HUES48 (cell line): Measurements from ENCODE around the gene KLHL9.

Source experiments
- H3K27ac ChIP-seq: one replicate; pipeline ENCODE4 v1.7.0; 2013; ENCODE audit warnings: low read depth, low read length, inconsistent platforms
- H3K27me3 ChIP-seq: 2 replicates; pipeline ENCODE4 v1.6.1; 2013; ENCODE audit warnings: mild to moderate bottlenecking, low read length; ENCODE audit not compliant: control insufficient read depth, insufficient read depth
- H3K36me3 ChIP-seq: 2 replicates; pipeline ENCODE4 v1.6.1; 2013; ENCODE audit warnings: low read length; ENCODE audit not compliant: control insufficient read depth, insufficient read depth
- H3K4me1 ChIP-seq: 2 replicates; pipeline ENCODE4 v1.6.1; 2013; ENCODE audit warnings: mild to moderate bottlenecking, low read length; ENCODE audit not compliant: control insufficient read depth, insufficient read depth
- H3K4me3 ChIP-seq: 2 replicates; pipeline ENCODE4 v1.5.1; 2013; ENCODE audit warnings: mild to moderate bottlenecking, low read depth, low read length
- H3K9ac ChIP-seq: 2 replicates; pipeline ENCODE4 v1.6.1; 2013; ENCODE audit warnings: mild to moderate bottlenecking, low read depth, low read length, moderate library complexity
- H3K9me3 ChIP-seq: 2 replicates; pipeline ENCODE4 v1.6.1; 2013; ENCODE audit warnings: low read length; ENCODE audit not compliant: control insufficient read depth, insufficient read depth

Gene KLHL9

DNA sequence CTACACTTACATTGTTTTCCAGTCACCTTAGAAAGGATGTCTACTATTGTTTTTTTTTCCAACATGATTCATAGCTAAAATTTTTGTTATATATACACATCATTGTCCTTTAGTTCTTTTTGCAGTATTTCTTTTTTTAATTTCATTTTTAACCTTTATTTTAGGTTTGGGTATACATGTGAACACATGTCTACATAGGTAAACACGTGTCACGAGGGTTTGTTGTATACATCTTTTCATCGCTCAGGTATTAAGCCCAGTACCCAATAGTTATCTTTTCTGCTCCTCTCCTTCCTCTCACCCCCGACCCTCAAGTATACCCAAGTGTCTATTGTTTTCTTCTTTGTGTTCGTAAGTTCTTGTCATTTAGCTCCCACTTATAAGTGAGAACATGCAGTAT is 49.1 kb downstream of the KLHL9 start:
- 0 out of 2 replicates have a peak, but pooled peaks cover 4% of the 10 kb centered on the region for H3K27me3 ChIP-seq
- H3K9ac ChIP-seq = no peak overlapping the region
- no peaks in the 10 kb centered on the region for H3K9me3 ChIP-seq
- H3K4me1 ChIP-seq = no peaks in the 10 kb centered on the region
- H3K27ac ChIP-seq = no peak overlapping the region
- H3K4me3 ChIP-seq = no peak overlapping the region
- no peaks in the 10 kb centered on the region for H3K36me3 ChIP-seq

DNA sequence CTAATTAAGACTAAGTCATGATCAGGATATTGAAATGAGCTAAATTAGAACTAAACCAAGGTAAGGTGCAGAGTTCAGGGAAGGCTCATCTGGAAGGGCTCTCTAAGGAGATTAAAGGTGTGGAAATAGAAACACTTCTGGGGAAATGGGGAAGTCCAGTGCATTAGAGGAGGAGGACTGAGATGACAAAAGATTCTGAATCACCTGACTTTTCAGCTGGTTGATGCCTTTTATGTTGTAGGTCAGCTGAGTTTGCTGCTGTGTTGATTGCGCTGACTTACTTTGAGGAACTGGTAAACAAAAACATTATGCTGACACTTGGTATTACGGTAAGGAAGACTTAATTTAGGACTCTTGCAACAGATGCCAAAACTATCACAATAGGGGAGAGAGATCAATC is 53.9 kb downstream of the KLHL9 start:
- H3K9me3 ChIP-seq = no peaks in the 10 kb centered on the region
- no peak overlapping the region for H3K9ac ChIP-seq
- no peak overlapping the region for H3K27ac ChIP-seq
- H3K4me3 ChIP-seq = no peak overlapping the region
- H3K27me3 ChIP-seq = peaks cover 13% of the 10 kb centered on the region
- H3K4me1 ChIP-seq = no peaks in the 10 kb centered on the region
- H3K36me3 ChIP-seq = no peaks in the 10 kb centered on the region
